HG03280 (cell line): ENCODE results near the gene SYCP3.
A peak's percentile ranks its signal among the peaks of the same experiment; 100 is the strongest.

Experiments used
- ATAC-seq: cut with Tn5 transposase; IDR thresholded peaks from one replicate; pipeline ENCODE4 v1.9.1; 2021; ENCODE audit warnings: mild to moderate bottlenecking, moderate library complexity; ENCODE audit not compliant: unreplicated experiment

SYCP3 gene

GRCh38 chr12:101738920-101739665 lies at the start of gene SYCP3:
TSS of gene SYCP3 (minus strand) at chr12:101739462. CDS start at chr12:101737935, 1,527 bp downstream.
- no peak for ATAC-seq

GRCh38 chr12:101785671-101786070 lies 46.4 kb upstream of the SYCP3 start:
- ATAC-seq, result no peak

GRCh38 chr12:101784376-101784775 lies 45.1 kb upstream of the SYCP3 start:
- ATAC-seq, result no peak

GRCh38 chr12:101783838-101784237 lies 44.6 kb upstream of the SYCP3 start:
- no peak for ATAC-seq

- ATAC-seq, result no peak
These were observed 43.9 kb upstream of the SYCP3 start for GRCh38 chr12:101783150-101783549.

GRCh38 chr12:101782273-101782731 lies 43.0 kb upstream of the SYCP3 start:
- ATAC-seq, result no peak

GRCh38 chr12:101781834-101782233 lies 42.6 kb upstream of the SYCP3 start:
- no peak for ATAC-seq

GRCh38 chr12:101780599-101780998 lies 41.3 kb upstream of the SYCP3 start:
- ATAC-seq, result no peak

GRCh38 chr12:101779626-101780025 lies 40.4 kb upstream of the SYCP3 start:
- no peak for ATAC-seq

GRCh38 chr12:101779200-101779599 lies 39.9 kb upstream of the SYCP3 start:
- ATAC-seq, result no peak

- no peak for ATAC-seq
These were observed 38.7 kb upstream of the SYCP3 start for GRCh38 chr12:101777978-101778377.

- ATAC-seq, result no peak
These were observed 38.2 kb upstream of the SYCP3 start for GRCh38 chr12:101777485-101777884.

- no peak for ATAC-seq
These were observed 36.6 kb upstream of the SYCP3 start for GRCh38 chr12:101775816-101776215.

- ATAC-seq, result peak; percentile 84
These were observed 34.4 kb upstream of the SYCP3 start for GRCh38 chr12:101773650-101774162.

- ATAC-seq, result no peak
These were observed 32.9 kb upstream of the SYCP3 start for GRCh38 chr12:101772012-101772775.

- no peak for ATAC-seq
These were observed 30.6 kb upstream of the SYCP3 start for GRCh38 chr12:101769865-101770264.

- ATAC-seq, result no peak
These were observed 29.5 kb upstream of the SYCP3 start for GRCh38 chr12:101768781-101769180.

GRCh38 chr12:101767537-101767936 lies 28.3 kb upstream of the SYCP3 start:
- ATAC-seq, result no peak

GRCh38 chr12:101764051-101764792 lies 25.0 kb upstream of the SYCP3 start:
- ATAC-seq, result no peak

- ATAC-seq, result no peak
These were observed 24.1 kb upstream of the SYCP3 start for GRCh38 chr12:101763246-101763931.

GRCh38 chr12:101761781-101762180 lies 22.5 kb upstream of the SYCP3 start:
- ATAC-seq, result no peak
